Ishikawa (cell line): ENCODE results near the gene CMTR1.

Experiments used
- CEBPB ChIP-seq: IDR thresholded peaks from 2 replicates; pipeline ENCODE4 v1.6.1; 2012
- CREB1 ChIP-seq: IDR thresholded peaks from 2 replicates; pipeline ENCODE4 v1.6.1; 2012; ENCODE audit warnings: low read depth
- EGR1 ChIP-seq: IDR thresholded peaks from 2 replicates; pipeline ENCODE4 v1.6.1; 2012
- EP300 ChIP-seq: IDR thresholded peaks from 2 replicates; pipeline ENCODE4 v1.6.1; 2012; ENCODE audit warnings: borderline replicate concordance
- FOXM1 ChIP-seq: IDR thresholded peaks from 2 replicates; pipeline ENCODE4 v1.6.1; 2012; ENCODE audit warnings: low read depth, borderline replicate concordance
- MAX ChIP-seq: IDR thresholded peaks from 2 replicates; pipeline ENCODE4 v1.6.1; 2012
- REST ChIP-seq: IDR thresholded peaks from 2 replicates; pipeline ENCODE4 v1.6.1; 2012; ENCODE audit warnings: low read depth, mild to moderate bottlenecking
- USF1 ChIP-seq: IDR thresholded peaks from 2 replicates; pipeline ENCODE4 v1.6.1; 2012
- YY1 ChIP-seq: IDR thresholded peaks from 2 replicates; pipeline ENCODE4 v1.6.1; 2012; ENCODE audit warnings: low read depth
- ZBTB7A ChIP-seq: IDR thresholded peaks from 2 replicates; pipeline ENCODE4 v1.6.1; 2012; ENCODE audit warnings: low read depth

- TF ChIP-seq EGR1 (no peak), CEBPB (no peak), REST (no peak), FOXM1 (no peak), ZBTB7A (no peak), MAX (no peak), YY1 (no peak), USF1 (no peak), CREB1 (no peak), EP300 (no peak)
Observed at GRCh38 chr6:37426058-37426944, 6.7 kb upstream of the CMTR1 start.
